ENCODE results near the gene DOCK4.

DNA sequence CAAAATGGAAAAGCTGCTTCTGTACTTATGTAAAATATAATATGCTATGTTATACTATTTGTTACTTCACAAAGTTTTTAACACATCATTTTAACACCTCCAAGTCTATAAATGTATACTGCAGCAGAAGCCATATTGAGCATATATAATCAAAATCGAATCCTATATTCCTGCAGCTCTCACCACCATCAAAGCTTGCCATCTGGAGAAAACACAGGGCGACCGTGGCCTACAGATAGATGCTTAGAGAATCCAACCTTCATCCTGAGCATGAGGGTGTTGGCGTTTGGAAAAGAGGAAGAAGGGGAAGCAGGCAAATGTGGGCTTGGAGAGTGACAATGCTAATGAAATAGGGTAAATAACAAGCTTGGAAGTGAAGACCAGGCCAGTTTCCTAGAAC, 385.2 kb downstream of the DOCK4 start:
- TF ChIP-seq POLR2A (IDR thresholded peaks at IDR 0.05) = no peak
- TF ChIP-seq, protein P1, sequence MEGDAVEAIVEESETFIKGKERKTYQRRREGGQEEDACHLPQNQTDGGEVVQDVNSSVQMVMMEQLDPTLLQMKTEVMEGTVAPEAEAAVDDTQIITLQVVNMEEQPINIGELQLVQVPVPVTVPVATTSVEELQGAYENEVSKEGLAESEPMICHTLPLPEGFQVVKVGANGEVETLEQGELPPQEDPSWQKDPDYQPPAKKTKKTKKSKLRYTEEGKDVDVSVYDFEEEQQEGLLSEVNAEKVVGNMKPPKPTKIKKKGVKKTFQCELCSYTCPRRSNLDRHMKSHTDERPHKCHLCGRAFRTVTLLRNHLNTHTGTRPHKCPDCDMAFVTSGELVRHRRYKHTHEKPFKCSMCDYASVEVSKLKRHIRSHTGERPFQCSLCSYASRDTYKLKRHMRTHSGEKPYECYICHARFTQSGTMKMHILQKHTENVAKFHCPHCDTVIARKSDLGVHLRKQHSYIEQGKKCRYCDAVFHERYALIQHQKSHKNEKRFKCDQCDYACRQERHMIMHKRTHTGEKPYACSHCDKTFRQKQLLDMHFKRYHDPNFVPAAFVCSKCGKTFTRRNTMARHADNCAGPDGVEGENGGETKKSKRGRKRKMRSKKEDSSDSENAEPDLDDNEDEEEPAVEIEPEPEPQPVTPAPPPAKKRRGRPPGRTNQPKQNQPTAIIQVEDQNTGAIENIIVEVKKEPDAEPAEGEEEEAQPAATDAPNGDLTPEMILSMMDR (IDR thresholded peaks at IDR 0.05) = no peak

Data from thyroid gland (tissue), 4 donors.